NCI-H446 (cell line): ENCODE results near the gene DPY30.
A peak's percentile ranks its signal among the peaks of the same experiment; 100 is the strongest.
"Not testable (repeated sequence)": the region's sequence is repeated elsewhere in the genome, so short reads cannot be mapped to it uniquely, and the experiment has no call there.

Experiments
- DNase-seq, 2 experiments: peaks; one replicate each; lab custom pipeline; 2025; lab: John Stamatoyannopoulos, UW

The DPY30 gene

GRCh38 chr2:32039447-32040219 is at the start of gene DPY30:
Gene DPY30, minus strand, starts transcription at chr2:32039805. Its CDS starts 349 bp downstream, at chr2:32039456.
- peak; percentile 77 to 91 for DNase-seq

- DNase-seq = no peak
Observed at GRCh38 chr2:32074134-32074506, 34.5 kb upstream of the DPY30 start.

- no peak for DNase-seq
Observed at GRCh38 chr2:32067549-32067948, 27.9 kb upstream of the DPY30 start.

GRCh38 chr2:32064713-32065112 is 25.1 kb upstream of the DPY30 start:
- DNase-seq = no peak

GRCh38 chr2:32064021-32064601 is 24.5 kb upstream of the DPY30 start:
- no peak for DNase-seq

GRCh38 chr2:32063310-32064020 is 23.9 kb upstream of the DPY30 start, which contains the start of gene SPAST:
Gene SPAST, plus strand, starts transcription at chr2:32063556. Its CDS starts 276 bp downstream, at chr2:32063832.
- DNase-seq = peak; percentile 93 to 98

GRCh38 chr2:32061973-32062861 is 22.6 kb upstream of the DPY30 start:
- DNase-seq = peak in 1 of 2 experiments; percentile 41

- DNase-seq = no peak
Observed at GRCh38 chr2:32061430-32061829, 21.8 kb upstream of the DPY30 start.

GRCh38 chr2:32060266-32060665 is 20.7 kb upstream of the DPY30 start:
- DNase-seq = no peak

- no peak for DNase-seq
Observed at GRCh38 chr2:32058130-32058529, 18.5 kb upstream of the DPY30 start.

- DNase-seq = not testable (repeated sequence)
Observed at GRCh38 chr2:32054583-32054982, 15.0 kb upstream of the DPY30 start.

GRCh38 chr2:32051836-32052439 is 12.3 kb upstream of the DPY30 start:
- no peak for DNase-seq

- no peak for DNase-seq
Observed at GRCh38 chr2:32043561-32043960, 4.0 kb upstream of the DPY30 start.

- not testable (repeated sequence) for DNase-seq
Observed at GRCh38 chr2:32034198-32034887, 5.3 kb downstream of the DPY30 start.

- DNase-seq = peak in 1 of 2 experiments; percentile 25
Observed at GRCh38 chr2:32018789-32019482, 20.7 kb downstream of the DPY30 start.

- no peak for DNase-seq
Observed at GRCh38 chr2:32012872-32013271, 26.7 kb downstream of the DPY30 start.

GRCh38 chr2:32011485-32011960 is 28.1 kb downstream of the DPY30 start:
- no peak for DNase-seq

GRCh38 chr2:32010670-32011484 is 28.7 kb downstream of the DPY30 start, which contains the start of gene MEMO1:
Gene MEMO1, minus strand, starts transcription at chr2:32011008. Its CDS starts 761 bp downstream, at chr2:32010247.
- DNase-seq = peak; percentile 85 to 93

GRCh38 chr2:32010280-32010669 is 29.3 kb downstream of the DPY30 start:
- DNase-seq = peak in 1 of 2 experiments; percentile 30
